Tibial nerve (tissue), 4 donors: ENCODE data around the gene ETFA. TPM values are rescaled to one million over a fixed set of nuclear protein-coding genes. Genes with fewer than 3 reads are reported as not detected.

Experiments used
- DNase-seq, 2 donors: peaks; one replicate each; pipeline ENCODE4 v3.0.0-alpha.2; 2019; ENCODE audit warnings: low spot score in 2 of 2
- H3K27ac ChIP-seq, 4 donors: fragments of 200-600 bp; sonication (generic) in 3 of 4; one replicate each; pipeline ENCODE4 v1.5.1; 2017 to 2019; ENCODE audit warnings: mild to moderate bottlenecking in 1 of 4
- H3K27me3 ChIP-seq, 2 donors: fragments of 200-600 bp; sonication (generic) in 1 of 2; one replicate each; pipeline versions ENCODE4 v1.5.1 to v1.6.0; 2017 to 2019
- H3K36me3 ChIP-seq, 3 donors: fragments of 200-600 bp; sonication (generic); one replicate each; pipeline ENCODE4 v1.5.1; 2018 to 2019
- H3K4me1 ChIP-seq, 4 donors: fragments of 200-600 bp; sonication (generic) in 3 of 4; one replicate each; pipeline ENCODE4 v1.5.1; 2017 to 2019
- H3K4me3 ChIP-seq, 4 donors: fragments of 200-600 bp; sonication (generic) in 3 of 4; one replicate each; pipeline ENCODE4 v1.5.1; 2017 to 2019; ENCODE audit warnings: mild to moderate bottlenecking in 1 of 4, moderate library complexity in 1 of 4
- H3K9me3 ChIP-seq, 4 donors: fragments of 200-600 bp; sonication (generic) in 3 of 4; one replicate each; pipeline ENCODE4 v1.5.1; 2017 to 2019
- EP300 ChIP-seq, 2 donors: sonication (generic); formaldehyde crosslinking; IDR thresholded peaks; one replicate each; pipeline ENCODE4 v1.6.1; 2017; ENCODE audit warnings: antibody characterized with exemption in 2 of 2, mild to moderate bottlenecking in 1 of 2
- POLR2A ChIP-seq, 2 donors: fragments of 450-650 bp; IDR thresholded peaks; one replicate each; pipeline ENCODE4 v1.6.1; 2017; ENCODE audit warnings: antibody characterized with exemption in 2 of 2, mild to moderate bottlenecking in 2 of 2, moderate library complexity in 2 of 2
- WGBS, 2 donors: methylation state at CpG; one replicate each; pipeline ENCODE4 v1.1.5; 2018; 5-methylcytosine and 5-hydroxymethylcytosine counted together
- total RNA-seq, 4 donors: library from RNA; depleted of rRNA; stranded (reverse); fragments of >200 nt; gene quantifications; one replicate each; pipeline ENCODE4 v1.1.0, GENCODE V29; 2016
- TF ChIP-seq, protein P1 (sequence below), 5 experiments: fragments of 200-600 bp in 3 of 5; fragments of 450-650 bp in 2 of 5; sonication (generic) in 3 of 5; IDR thresholded peaks; one replicate each; pipeline ENCODE4 v1.5.1; 2016 to 2019; ENCODE audit warnings: antibody characterized with exemption in 5 of 5, mild to moderate bottlenecking in 3 of 5, moderate library complexity in 2 of 5

Gene ETFA
- total RNA-seq, 4 donors from 2014 or later, result 59.2 to 96.9 (median 75.5) TPM

DNA sequence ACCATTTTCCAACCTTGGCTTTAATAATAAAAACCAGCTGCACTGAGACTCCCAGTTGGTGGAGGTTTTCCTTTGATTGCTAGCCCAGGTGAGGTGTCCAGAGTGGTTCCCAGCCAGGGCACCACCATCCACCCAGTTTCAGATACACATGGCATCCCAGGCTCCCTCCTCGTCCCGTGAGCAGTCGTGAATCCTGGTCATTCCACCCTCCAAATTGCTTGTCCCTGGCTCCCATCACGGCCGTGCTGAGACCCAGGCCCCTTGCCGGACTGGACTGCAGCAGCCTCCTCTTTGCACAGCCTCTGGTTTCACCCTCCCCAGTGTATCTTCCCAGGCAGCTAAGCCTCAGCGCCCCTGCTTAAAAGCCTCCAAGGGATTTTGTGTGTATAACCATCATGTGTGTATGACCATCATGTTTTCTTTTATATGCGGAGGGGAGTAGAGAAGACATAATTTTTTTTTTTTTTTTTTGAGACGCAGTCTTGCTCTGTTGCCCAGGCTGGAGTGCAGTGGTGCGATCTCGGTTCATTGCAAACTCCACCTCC, 106.3 kb downstream of the ETFA start:
- TF ChIP-seq, protein P1, sequence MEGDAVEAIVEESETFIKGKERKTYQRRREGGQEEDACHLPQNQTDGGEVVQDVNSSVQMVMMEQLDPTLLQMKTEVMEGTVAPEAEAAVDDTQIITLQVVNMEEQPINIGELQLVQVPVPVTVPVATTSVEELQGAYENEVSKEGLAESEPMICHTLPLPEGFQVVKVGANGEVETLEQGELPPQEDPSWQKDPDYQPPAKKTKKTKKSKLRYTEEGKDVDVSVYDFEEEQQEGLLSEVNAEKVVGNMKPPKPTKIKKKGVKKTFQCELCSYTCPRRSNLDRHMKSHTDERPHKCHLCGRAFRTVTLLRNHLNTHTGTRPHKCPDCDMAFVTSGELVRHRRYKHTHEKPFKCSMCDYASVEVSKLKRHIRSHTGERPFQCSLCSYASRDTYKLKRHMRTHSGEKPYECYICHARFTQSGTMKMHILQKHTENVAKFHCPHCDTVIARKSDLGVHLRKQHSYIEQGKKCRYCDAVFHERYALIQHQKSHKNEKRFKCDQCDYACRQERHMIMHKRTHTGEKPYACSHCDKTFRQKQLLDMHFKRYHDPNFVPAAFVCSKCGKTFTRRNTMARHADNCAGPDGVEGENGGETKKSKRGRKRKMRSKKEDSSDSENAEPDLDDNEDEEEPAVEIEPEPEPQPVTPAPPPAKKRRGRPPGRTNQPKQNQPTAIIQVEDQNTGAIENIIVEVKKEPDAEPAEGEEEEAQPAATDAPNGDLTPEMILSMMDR (IDR thresholded peaks at IDR 0.05), result no peak
- TF ChIP-seq EP300 (IDR thresholded peaks at IDR 0.05) (no peak), POLR2A (IDR thresholded peaks at IDR 0.05) (no peak)
- H3K9me3 ChIP-seq, result no peaks in the 10 kb centered on the region
- peaks cover 0 to 13% (median 0%) of the 10 kb centered on the region in 4 donors for H3K4me1 ChIP-seq
- H3K4me3 ChIP-seq, result no peak overlapping the region
- no peak overlapping the region for H3K27ac ChIP-seq
- DNase-seq, result no peak
- H3K36me3 ChIP-seq, result peaks cover 0 to 53% (median 0%) of the 10 kb centered on the region in 3 donors
- H3K27me3 ChIP-seq, result no peaks in the 10 kb centered on the region
- WGBS, 2 donors, result 81 to 83% methylated on average over 11 of the region's 11 CpGs

DNA sequence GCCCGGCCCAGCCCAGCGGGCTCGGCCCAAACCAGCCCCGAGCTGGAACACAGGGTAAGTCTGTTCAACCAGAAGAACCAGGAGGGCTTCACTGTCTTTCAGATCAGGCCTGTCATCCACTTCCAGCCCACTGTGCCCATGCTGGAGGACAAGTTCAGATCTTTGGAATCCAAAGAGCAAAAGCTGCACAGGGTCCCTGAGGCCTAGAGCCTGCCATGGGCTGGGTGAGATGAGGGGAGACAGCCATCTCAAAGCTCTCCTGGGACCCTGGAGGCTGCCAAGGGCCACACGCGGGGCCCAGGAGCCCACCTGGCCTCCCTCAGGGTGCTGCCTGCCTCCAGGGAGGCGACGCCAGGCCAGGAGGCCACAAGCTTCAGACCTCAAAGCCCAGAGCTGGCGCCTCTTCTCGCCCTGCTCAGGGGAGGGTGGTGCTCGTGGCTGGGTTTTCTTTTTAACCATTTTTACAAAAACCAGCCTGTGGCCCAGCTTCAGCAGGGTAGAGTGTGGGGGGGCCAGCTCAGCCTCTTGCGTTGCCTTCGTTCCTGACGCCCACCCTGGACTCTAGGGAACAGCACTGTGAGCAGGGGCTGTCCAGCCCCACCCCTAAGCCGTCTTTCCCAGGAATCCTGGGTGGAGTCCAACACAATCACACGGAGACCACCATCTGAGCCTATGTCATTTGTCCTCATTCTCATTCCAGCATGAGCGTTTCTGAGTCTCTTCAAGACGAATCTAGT, 107.0 kb downstream of the ETFA start:
- DNase-seq, result no peak
- no peak overlapping the region for H3K27ac ChIP-seq
- TF ChIP-seq EP300 (IDR thresholded peaks at IDR 0.05), result no peak
- TF ChIP-seq POLR2A (IDR thresholded peaks at IDR 0.05), result no peak
- peaks cover 0 to 50% (median 0%) of the 10 kb centered on the region in 3 donors for H3K36me3 ChIP-seq
- 55 to 58% methylated on average over 9 to 12 of the region's 18 CpGs for WGBS, 2 donors
- no peaks in the 10 kb centered on the region for H3K27me3 ChIP-seq
- H3K9me3 ChIP-seq, result no peaks in the 10 kb centered on the region
- no peak overlapping the region for H3K4me3 ChIP-seq
- peaks cover 0 to 13% (median 0%) of the 10 kb centered on the region in 4 donors for H3K4me1 ChIP-seq

DNA sequence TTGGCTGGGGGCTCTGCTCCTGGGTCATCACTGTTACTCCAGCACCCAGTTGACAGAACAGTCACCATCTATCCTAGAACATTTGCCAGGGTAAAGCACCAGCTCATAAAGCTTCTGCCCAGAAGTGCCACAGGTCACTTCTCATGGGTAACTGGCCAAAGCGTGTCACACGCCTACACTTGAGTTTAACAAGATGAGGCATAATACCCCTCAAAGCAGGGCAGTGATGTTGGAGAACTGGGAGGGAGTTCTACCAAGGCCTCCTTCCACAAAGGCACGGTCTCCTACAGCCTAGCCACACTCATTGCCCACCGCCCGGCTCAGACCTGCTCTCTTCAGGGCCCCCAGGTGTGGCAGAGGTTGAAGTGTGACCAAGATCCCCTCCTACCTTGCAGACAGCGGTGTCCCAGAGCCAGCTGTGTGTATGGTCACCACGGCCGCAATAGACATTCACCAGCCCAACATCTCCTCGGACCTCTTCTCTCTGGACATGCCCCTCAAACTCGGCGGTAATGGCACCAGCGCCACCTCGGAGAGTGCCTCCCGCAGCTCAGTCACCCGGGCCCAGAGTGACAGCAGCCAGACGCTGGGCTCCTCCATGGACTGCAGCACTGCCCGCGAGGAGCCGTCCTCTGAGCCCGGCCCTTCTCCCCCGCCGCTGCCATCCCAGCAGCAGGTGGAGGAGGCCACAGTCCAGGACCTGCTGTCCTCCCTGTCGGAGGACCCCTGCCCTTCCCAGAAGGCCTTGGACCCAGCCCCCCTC, 107.7 kb downstream of the ETFA start:
- Histone ChIP-seq H3K9me3 (no peaks in the 10 kb centered on the region), H3K27me3 (no peaks in the 10 kb centered on the region), H3K36me3 (peaks cover 0 to 42% (median 0%) of the 10 kb centered on the region in 3 donors), H3K4me3 (no peak overlapping the region), H3K27ac (no peak overlapping the region), H3K4me1 (peaks cover 0 to 13% (median 0%) of the 10 kb centered on the region in 4 donors)
- 92 to 95% methylated on average over 8 to 17 of the region's 23 CpGs for WGBS, 2 donors
- no peak for TF ChIP-seq EP300 (IDR thresholded peaks at IDR 0.05)
- TF ChIP-seq, protein P1 (IDR thresholded peaks at IDR 0.05), result no peak
- TF ChIP-seq POLR2A (IDR thresholded peaks at IDR 0.05), result no peak
- no peak for DNase-seq

DNA sequence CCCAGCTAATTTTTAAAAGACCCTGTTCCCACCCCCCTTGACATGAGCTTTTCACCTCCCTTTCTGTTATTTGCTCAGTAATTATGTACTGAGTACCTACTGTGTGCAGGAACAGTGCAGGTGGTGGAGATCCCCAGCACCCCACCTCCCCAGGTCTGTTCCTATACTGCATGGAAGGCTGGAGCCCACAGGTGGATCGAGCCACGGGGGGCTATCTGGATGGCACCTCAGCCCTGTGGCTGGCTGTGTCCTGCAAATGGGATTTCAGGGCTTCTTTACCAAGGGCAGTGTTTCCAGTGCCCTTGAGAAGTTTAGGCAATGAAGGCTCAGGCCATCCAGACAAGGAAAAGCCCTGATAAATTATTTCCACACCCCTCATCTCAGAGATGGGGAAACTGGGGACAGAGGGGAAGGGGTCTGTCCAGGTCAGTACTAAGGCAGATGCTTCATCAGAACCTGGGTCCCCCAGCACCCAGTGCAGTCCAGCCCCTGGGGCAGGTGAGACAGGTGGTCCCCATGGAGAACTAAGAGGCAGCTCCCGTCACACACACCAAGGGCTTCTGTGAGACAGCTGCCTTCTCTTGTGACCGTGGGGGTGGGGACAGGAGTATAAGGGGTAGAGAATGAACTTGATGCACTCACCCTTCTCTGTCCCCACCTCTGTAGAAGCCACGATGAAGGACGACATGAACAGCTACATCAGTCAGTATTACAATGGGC, 109.6 kb downstream of the ETFA start:
- Histone ChIP-seq H3K9me3 (no peaks in the 10 kb centered on the region), H3K4me1 (peaks cover 0 to 18% (median under 1%) of the 10 kb centered on the region in 4 donors), H3K27me3 (no peaks in the 10 kb centered on the region), H3K36me3 (peaks cover 0 to 34% (median 0%) of the 10 kb centered on the region in 3 donors), H3K4me3 (no peak overlapping the region), H3K27ac (no peak overlapping the region)
- DNase-seq, result no peak
- 90 to 93% methylated on average over 5 to 6 of the region's 6 CpGs for WGBS, 2 donors
- TF ChIP-seq EP300 (IDR thresholded peaks at IDR 0.05) (no peak), POLR2A (IDR thresholded peaks at IDR 0.05) (no peak)
- TF ChIP-seq, protein P1 (IDR thresholded peaks at IDR 0.05), result no peak

DNA sequence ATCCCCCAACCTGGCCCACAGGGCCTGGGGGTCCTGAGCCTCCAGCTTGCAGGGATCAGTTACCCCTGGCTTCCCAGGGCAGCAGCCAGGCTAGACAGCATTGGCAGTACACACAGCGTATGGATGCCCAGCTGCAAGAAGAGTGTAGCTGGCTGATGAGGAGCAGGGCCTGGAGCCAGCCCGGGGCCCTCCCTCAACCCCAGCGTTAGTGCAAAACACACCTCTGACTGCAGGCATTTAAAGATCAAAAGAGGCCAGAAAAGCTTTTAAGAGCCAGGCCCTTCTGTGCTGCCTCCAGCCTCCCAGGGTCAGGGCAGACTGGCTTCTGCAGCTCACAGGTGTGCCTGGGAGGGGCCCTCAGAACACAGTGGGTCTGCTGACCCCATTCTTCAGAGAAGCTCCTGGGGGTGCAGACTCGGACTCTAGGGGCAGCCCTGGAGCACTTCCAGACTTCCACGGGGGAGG, 110.6 kb downstream of the ETFA start:
- peaks cover 0 to 23% (median 0%) of the 10 kb centered on the region in 3 donors for H3K36me3 ChIP-seq
- DNase-seq, result no peak
- no peak overlapping the region for H3K4me3 ChIP-seq
- H3K27me3 ChIP-seq, result no peaks in the 10 kb centered on the region
- H3K27ac ChIP-seq, result no peak overlapping the region
- TF ChIP-seq POLR2A (IDR thresholded peaks at IDR 0.05) (no peak), EP300 (IDR thresholded peaks at IDR 0.05) (no peak)
- TF ChIP-seq, protein P1 (IDR thresholded peaks at IDR 0.05), result no peak
- H3K4me1 ChIP-seq, result peaks cover 0 to 21% (median 2%) of the 10 kb centered on the region in 4 donors
- 41 to 55% methylated on average over 5 of the region's 5 CpGs for WGBS, 2 donors
- no peaks in the 10 kb centered on the region for H3K9me3 ChIP-seq
